ENCODE measurements around the gene ARMC5.

GRCh38 chr16:31411024-31411844 is 48.1 kb upstream of the ARMC5 start:
- TF ChIP-seq EZH2phosphoT487 (IDR thresholded peaks at IDR 0.05; ENCODE audit: low read length) = no peak
- no peak for TF ChIP-seq CTCF (IDR thresholded peaks at IDR 0.05; ENCODE audit: low read length)
